ENCODE data around the gene TRIP4. TPM values are rescaled to one million over a fixed set of nuclear protein-coding genes. Genes with fewer than 3 reads are reported as not detected.

Gene TRIP4
- total and polyA plus RNA-seq, 4 donors = 6.3 to 10.7 (median 7.6) TPM

- H3K4me3 ChIP-seq (ENCODE audit: low read depth in 1 of 3, low read length in 3 of 3) = no peak overlapping the region
- DNase-seq (ENCODE audit: low spot score) = no peak
- H3K27ac ChIP-seq (ENCODE audit: low read depth in 1 of 2, low read length in 2 of 2) = no peak overlapping the region
- H3K27me3 ChIP-seq (ENCODE audit: control insufficient read depth in 4 of 4, insufficient read depth in 4 of 4, low read length in 3 of 4) = no peaks in the 10 kb centered on the region
- H3K9ac ChIP-seq (ENCODE audit: low read depth in 1 of 2, low read length in 2 of 2) = no peak overlapping the region
- H3K9me3 ChIP-seq (ENCODE audit: control insufficient read depth in 4 of 4, low read length in 3 of 4) = no peaks in the 10 kb centered on the region
- H3K4me1 ChIP-seq (ENCODE audit: control insufficient read depth in 4 of 4, insufficient read depth in 4 of 4, low read length in 3 of 4) = peaks cover 0 to 6% (median 5%) of the 10 kb centered on the region in 4 donors
- peaks cover 0 to 13% (median 11%) of the 10 kb centered on the region in 4 donors for H3K36me3 ChIP-seq (ENCODE audit: control insufficient read depth in 4 of 4, insufficient read depth in 3 of 4, low read depth in 1 of 4, low read length in 3 of 4)
- TF ChIP-seq SP1 (IDR thresholded peaks at IDR 0.05) = no peak
- no peak for TF ChIP-seq YY1 (IDR thresholded peaks at IDR 0.05)
- TF ChIP-seq HNF4A (conservative IDR thresholded peaks at IDR 0.05) = no peak
- TF ChIP-seq REST (IDR thresholded peaks at IDR 0.05) = no peak
- TF ChIP-seq CTCF (IDR thresholded peaks at IDR 0.05; ENCODE audit: low read depth, low read length, missing input control) = no peak
- TF ChIP-seq JUND (IDR thresholded peaks at IDR 0.05) = no peak
- no peak for TF ChIP-seq RAD21 (IDR thresholded peaks at IDR 0.05)
- no peak for TF ChIP-seq FOXA2 (IDR thresholded peaks at IDR 0.05)
These were observed 41.8 kb downstream of the TRIP4 start for GRCh38 chr15:64429448-64429847.

GRCh38 chr15:64430000-64430735 is 42.5 kb downstream of the TRIP4 start:
- Histone ChIP-seq H3K27ac (ENCODE audit: low read depth in 1 of 2, low read length in 2 of 2) (no peak overlapping the region), H3K4me3 (ENCODE audit: low read depth in 1 of 3, low read length in 3 of 3) (no peak overlapping the region), H3K4me1 (ENCODE audit: control insufficient read depth in 4 of 4, insufficient read depth in 4 of 4, low read length in 3 of 4) (peaks cover 0 to 6% (median 5%) of the 10 kb centered on the region in 4 donors), H3K9me3 (ENCODE audit: control insufficient read depth in 4 of 4, low read length in 3 of 4) (no peaks in the 10 kb centered on the region), H3K36me3 (ENCODE audit: control insufficient read depth in 4 of 4, insufficient read depth in 3 of 4, low read depth in 1 of 4, low read length in 3 of 4) (peaks cover 0 to 10% (median 9%) of the 10 kb centered on the region in 4 donors), H3K9ac (ENCODE audit: low read depth in 1 of 2, low read length in 2 of 2) (no peak overlapping the region), H3K27me3 (ENCODE audit: control insufficient read depth in 4 of 4, insufficient read depth in 4 of 4, low read length in 3 of 4) (no peaks in the 10 kb centered on the region)
- DNase-seq (ENCODE audit: low spot score) = no peak
- TF ChIP-seq HNF4G (IDR thresholded peaks at IDR 0.05) (no peak), RAD21 (IDR thresholded peaks at IDR 0.05) (peak in 1 of 2 donors; percentile 31)
- 68% methylated on average over 3 of the region's 3 CpGs for WGBS

- Histone ChIP-seq H3K9ac (ENCODE audit: low read depth in 1 of 2, low read length in 2 of 2) (no peak overlapping the region), H3K36me3 (ENCODE audit: control insufficient read depth in 4 of 4, insufficient read depth in 3 of 4, low read depth in 1 of 4, low read length in 3 of 4) (peaks cover 0 to 2% (median 0%) of the 10 kb centered on the region in 4 donors), H3K9me3 (ENCODE audit: control insufficient read depth in 4 of 4, low read length in 3 of 4) (no peaks in the 10 kb centered on the region), H3K4me3 (ENCODE audit: low read depth in 1 of 3, low read length in 3 of 3) (no peak overlapping the region), H3K27me3 (ENCODE audit: control insufficient read depth in 4 of 4, insufficient read depth in 4 of 4, low read length in 3 of 4) (no peaks in the 10 kb centered on the region), H3K4me1 (ENCODE audit: control insufficient read depth in 4 of 4, insufficient read depth in 4 of 4, low read length in 3 of 4) (no peaks in the 10 kb centered on the region), H3K27ac (ENCODE audit: low read depth in 1 of 2, low read length in 2 of 2) (no peak overlapping the region)
- WGBS = 98% methylated on average over 1 of the region's 1 CpG
- no peak for TF ChIP-seq GABPA (IDR thresholded peaks at IDR 0.05 in 1 of 2, conservative IDR thresholded peaks at IDR 0.05 in 1 of 2)
- TF ChIP-seq ZBTB33 (IDR thresholded peaks at IDR 0.05) = no peak
- no peak for TF ChIP-seq FOXA1 (IDR thresholded peaks at IDR 0.05)
- TF ChIP-seq HNF4G (IDR thresholded peaks at IDR 0.05) = no peak
- no peak for TF ChIP-seq ATF3 (IDR thresholded peaks at IDR 0.05)
- TF ChIP-seq HNF4A (conservative IDR thresholded peaks at IDR 0.05) = no peak
- TF ChIP-seq SP1 (IDR thresholded peaks at IDR 0.05) = no peak
- no peak for TF ChIP-seq FOXA2 (IDR thresholded peaks at IDR 0.05)
- no peak for DNase-seq (ENCODE audit: low spot score)
These were observed 50.3 kb downstream of the TRIP4 start for GRCh38 chr15:64437982-64438381.
